Tongue (tissue), 2 donors: ENCODE results near the gene SYT1. TPM values are rescaled to one million over a fixed set of nuclear protein-coding genes. Genes with fewer than 3 reads are reported as not detected.
"Not testable (repeated sequence)": the region's sequence is repeated elsewhere in the genome, so short reads cannot be mapped to it uniquely, and the experiment has no call there.

Source experiments
- DNase-seq: peaks from one replicate; pipeline ENCODE4 v3.0.0-alpha.2; 2015
- total RNA-seq: library from RNA; depleted of rRNA; stranded (reverse); fragments of >200 nt; gene quantifications from one replicate; pipeline ENCODE4 v1.2.3, GENCODE V29; 2014

SYT1 gene
- total RNA-seq, 1 donor from 2014 or later = 1.6 TPM

- DNase-seq = no peak
Measured at GRCh38 chr12:79143803-79144202, 279.2 kb downstream of the SYT1 start.

GRCh38 chr12:79151956-79152355 lies 287.4 kb downstream of the SYT1 start:
- DNase-seq = no peak

DNA sequence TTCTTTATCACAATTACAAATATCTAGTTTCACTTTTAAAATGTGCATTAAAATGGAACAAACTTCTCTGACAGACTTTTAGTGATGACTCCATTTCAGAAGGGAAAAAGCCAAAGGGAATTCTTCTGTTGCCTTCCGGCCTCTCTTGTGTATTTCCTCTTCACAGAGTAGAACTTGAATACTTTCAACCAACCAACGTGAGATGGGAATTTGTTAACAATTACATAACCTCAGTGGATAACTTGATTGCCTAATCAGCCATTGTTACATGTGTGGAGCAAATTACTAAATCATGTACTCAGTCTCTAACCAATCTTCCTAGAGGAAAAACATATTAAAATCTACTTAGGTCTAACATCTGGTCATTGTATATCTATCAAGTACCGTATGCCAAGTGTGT lies 291.1 kb downstream of the SYT1 start:
- peak; percentile 17 for DNase-seq

DNA sequence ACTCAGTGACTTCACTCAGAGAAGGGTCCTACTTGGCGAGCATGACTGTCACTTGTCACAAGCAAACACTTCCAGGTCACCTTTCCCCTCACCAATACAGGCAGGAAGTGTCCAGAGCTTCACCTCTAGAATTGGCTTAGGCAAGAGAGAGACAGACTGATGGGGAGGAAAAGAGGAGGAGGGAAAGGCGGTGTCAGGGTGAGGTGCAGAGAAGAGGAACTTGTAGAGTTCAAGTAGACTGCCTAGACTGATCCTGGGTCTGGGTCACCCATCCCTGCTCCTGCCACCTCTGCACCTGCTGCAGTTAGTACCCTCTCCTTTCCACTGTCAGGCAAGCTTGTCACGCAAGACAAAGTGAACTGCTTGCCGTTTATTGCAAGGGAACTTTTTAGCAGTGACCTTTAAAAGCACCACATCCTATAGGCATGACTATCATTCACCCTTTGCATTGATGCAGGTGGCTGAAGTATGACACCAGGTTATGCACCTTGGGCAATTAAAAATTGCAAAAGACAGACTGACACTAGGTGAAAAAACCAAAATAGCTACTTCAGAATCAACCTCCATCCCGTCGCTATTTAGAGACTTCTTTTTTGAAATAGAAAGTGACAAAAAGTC lies 292.4 kb downstream of the SYT1 start:
- DNase-seq = no peak

DNA sequence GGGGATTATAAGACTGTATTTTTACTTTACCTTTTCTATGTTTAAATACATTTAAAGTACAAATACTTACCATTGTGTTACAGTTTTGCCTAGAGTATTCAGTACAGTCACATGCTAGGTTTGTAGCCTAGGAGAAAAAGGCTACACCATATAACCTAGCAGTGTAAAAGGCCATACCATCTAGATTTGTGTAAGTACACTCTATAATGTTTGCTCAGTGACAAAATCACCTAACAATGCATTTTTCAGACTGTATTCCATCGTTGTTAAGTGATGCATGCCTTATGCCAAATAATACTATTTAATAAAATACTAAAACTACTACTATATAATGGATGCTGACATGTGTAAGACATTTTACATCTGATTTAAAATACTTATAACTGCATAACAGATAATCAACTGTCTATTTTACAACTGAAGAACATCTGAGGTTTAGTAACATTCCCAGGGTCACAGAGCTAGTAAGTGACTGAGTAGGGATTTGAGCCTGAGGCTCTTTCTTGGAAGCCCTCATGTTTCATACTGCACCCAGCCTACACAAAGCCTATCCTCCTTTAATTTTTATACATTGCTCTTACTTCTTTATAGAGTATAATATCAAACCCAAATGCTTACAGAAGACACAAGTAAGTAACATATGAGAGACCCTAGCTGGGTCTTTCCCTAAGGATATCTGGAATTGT lies 296.8 kb downstream of the SYT1 start:
- no peak for DNase-seq

- DNase-seq = no peak
Measured at GRCh38 chr12:79162147-79162772, 297.7 kb downstream of the SYT1 start.

GRCh38 chr12:79162948-79163347 lies 298.4 kb downstream of the SYT1 start:
- DNase-seq = no peak

- DNase-seq = no peak
Measured at GRCh38 chr12:79164890-79165289, 300.3 kb downstream of the SYT1 start.

DNA sequence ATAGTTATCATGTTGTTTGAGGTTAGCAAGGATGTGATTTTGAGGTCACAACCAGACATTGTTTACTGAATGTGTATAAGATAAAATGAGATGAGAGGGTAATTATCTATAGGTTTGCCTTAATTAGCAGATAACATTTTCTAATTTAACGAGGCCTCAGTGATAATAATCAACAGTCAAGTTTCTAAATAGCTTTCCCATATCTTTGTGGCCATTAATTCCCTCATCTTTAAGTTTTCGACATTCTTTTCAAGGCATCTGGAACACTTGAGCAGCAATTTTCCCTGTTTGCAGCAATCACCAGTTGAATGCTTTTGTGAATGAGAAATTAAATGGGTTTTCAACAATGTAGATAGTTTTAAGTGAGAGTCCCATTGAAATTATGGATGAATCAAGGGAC lies 304.1 kb downstream of the SYT1 start:
- no peak for DNase-seq

DNA sequence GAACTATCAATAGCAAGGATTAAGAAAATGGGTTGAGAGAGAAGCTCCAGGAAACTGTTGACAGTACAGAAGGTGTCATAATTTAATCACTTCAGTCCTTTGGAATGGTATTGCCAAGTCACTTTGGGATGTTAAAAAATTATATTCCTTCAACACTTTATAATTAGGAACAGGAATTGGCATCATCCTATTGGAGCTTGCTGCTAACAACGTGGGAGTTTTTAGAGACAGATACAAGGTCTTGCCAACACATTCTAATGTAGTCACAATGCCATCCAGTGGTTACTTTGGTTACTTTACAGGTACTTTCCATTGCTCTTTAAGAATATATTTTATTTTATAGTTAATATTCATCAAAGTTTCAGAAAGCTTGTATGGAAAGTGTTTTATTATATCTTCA lies 310.1 kb downstream of the SYT1 start:
- DNase-seq = peak; percentile 24

- no peak for DNase-seq
Measured at GRCh38 chr12:79183003-79183402, 318.4 kb downstream of the SYT1 start.

- DNase-seq = no peak
Measured at GRCh38 chr12:79183926-79184325, 319.4 kb downstream of the SYT1 start.

DNA sequence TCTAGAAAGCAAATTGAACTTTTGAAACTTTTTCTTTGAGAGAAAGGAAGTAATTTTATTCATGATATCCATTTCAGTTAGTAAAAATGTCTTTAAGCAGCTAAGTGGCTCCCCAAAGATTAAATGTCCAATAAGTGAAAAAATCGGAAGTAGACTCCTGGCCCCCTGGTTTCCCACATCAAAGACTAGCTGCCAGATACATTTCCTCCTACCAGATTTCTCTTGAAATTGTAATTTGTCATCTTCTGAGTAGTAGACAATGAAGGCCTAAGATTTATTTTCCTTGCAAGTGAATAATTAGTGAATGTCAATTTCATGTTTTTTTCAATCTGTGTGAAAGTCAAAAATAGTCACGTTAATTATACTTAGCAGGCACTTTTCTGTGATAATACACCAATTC lies 321.9 kb downstream of the SYT1 start:
- DNase-seq = no peak

DNA sequence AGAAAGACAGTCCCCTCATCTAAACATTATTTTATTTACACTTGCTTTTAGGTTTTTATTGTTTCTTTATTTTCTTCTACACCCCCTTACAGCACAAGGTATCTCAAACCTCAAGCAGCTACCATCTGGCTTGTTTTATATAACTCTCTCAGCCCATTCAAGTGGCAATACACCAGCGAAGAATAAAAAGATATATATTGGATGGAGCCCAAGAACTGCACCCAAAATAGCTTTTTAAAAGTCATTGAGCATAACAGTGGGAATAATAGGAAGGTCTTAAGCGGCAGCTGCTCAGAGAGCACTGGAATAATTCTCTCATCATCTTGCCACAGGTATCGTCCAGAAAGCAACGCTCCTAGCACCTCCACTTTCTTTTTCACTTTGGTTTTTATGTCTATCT lies 322.5 kb downstream of the SYT1 start:
- peak; percentile 10 for DNase-seq

DNA sequence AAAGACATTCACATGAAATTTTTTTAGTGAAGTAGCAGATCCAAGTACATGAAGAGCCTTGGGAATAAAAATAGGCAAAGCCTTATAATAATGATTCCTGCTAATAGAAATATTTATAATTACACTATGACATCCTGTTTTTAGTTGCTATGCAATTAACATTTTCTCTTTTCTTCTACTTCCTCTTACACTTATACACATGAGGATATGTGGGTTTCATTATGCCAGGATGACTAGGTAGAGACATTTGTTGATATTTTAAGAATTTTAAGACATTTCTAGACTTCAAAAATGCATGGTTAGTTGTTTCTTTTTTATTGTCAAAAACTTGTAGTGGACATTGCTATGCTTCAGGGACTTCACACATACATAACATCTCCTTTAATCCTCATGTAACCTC lies 326.8 kb downstream of the SYT1 start:
- DNase-seq = no peak

DNA sequence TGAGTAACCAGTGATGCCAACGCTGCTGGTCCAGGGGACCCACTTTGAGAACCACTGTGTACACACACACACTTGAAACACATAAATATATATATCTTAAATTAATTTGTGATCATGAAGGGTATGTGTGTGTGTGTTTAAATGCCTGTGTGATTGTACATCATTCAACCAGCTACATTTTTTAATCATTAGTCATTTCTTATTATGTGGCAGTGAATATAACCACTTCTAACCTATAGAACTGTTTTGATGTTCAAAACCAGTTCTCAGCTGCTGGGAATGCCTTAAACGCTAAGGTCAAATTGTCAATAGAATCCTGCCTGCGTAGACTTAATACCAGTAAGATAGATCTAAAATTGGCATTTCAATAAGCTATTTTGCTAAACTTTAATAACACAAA lies 330.0 kb downstream of the SYT1 start:
- no peak for DNase-seq

- DNase-seq = no peak
Measured at GRCh38 chr12:79199166-79199565, 334.6 kb downstream of the SYT1 start.

GRCh38 chr12:79200176-79200575 lies 335.6 kb downstream of the SYT1 start:
- peak; percentile 2 for DNase-seq

DNA sequence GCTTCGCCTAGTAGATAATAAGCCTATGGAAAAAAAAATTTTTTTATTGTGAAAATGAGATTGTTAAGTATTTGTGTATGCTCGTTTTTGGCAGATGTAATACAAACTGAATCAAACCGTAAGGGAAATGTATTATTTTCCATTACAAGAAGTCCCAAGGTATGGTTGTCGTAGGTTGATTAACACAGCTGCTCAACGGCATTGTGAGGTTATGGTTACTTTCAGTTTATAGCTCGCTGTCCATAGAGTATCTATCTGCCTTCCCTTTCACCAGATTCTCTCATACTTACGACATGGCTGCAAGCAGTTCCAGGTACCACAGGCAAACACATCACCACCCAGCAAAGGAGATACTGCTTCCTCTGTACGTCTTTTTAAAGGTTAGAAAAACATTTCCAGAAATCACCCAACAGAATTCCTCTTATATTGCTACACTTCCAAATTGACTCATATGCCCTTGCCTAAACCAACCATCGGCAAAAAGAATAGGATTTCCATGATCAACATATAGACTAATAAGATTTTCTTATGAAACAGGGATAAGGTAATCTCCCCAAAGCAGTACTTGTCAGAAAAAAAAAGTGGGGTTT lies 338.6 kb downstream of the SYT1 start:
- DNase-seq = no peak

DNA sequence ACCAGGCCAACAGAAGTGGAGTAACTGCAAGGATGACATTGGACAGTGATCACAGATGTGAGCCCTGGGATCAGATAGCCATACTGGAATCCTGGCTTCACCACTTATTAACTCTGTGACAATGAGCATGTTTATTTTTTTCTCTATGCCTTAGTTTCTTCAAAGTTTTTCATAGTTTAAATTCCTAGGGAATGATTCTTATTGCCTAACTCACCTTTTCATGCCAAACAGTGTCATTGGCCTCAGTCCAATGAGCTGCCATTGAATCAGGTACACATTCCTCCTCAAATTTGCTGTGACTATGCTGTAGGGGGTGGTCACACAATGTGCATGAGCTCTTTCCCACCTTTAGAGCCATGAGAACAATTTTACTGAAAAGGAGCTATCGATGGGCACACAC lies 342.3 kb downstream of the SYT1 start:
- DNase-seq = no peak

DNA sequence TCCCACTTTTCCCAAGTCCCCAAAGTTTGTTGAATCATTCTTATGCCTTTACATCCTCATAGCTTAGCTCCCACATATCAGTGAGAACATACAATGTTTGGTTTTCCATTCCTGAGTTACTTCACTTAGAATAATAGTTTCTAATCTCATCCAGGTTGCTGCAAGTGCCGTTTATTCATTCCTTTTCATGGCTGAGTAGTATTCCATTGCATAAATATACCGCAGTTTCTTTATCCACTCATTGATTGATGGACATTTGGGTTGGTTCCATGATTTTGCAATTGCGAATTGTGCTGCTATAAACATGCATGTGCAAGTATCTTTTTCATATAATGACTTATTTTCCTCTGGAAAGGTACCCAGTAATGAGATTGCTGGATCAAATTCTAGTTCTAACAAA lies 345.8 kb downstream of the SYT1 start:
- not testable (repeated sequence) for DNase-seq

- no peak for DNase-seq
Measured at GRCh38 chr12:79217306-79217705, 352.7 kb downstream of the SYT1 start.

DNA sequence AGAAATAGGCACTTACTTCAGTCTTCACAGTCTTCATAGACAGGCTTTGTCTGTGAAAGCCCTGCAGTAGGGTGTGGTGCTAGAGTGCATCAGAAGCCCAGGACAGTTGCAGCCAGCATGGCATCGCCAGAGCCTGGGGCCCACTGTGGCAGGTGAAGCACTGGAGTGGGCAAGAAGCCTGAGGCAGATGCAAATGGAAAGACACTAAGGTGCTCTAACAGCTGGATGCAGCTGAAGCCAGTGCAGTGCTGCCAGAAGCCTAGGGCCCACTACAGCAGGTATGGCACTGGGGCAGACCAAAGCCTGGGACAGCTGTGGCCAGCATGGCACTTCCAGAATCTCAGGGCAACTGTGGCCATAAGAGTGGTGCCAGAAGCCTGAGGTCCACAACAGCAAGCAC lies 358.6 kb downstream of the SYT1 start:
- DNase-seq = no peak

DNA sequence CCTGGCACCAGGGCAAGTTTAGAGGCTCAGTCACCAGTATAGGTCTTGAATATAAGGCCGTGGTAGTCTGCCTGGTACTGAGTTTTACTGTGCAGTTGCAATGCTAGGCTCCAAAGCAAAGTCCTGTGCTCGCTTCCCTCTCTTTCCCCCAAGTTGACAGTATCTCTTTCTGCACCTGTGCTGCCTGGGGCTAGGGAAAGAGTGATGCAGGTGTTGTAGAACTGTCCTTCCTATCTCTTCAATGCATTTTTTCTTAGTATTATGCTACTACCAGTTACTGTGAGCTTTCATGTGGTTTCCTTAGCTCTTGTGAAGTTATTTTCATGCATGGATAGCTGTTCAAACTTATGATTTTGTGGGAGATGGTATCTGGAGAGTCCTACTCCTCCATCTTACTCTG lies 359.2 kb downstream of the SYT1 start:
- no peak for DNase-seq
